HG03039 (cell line): Measurements from ENCODE around the gene ITSN1.

Experiments used
- ATAC-seq: cut with Tn5 transposase; IDR thresholded peaks from one replicate; pipeline ENCODE4 v1.9.1; 2021; ENCODE audit warnings: mild to moderate bottlenecking, moderate library complexity; ENCODE audit not compliant: unreplicated experiment

The ITSN1 gene

DNA sequence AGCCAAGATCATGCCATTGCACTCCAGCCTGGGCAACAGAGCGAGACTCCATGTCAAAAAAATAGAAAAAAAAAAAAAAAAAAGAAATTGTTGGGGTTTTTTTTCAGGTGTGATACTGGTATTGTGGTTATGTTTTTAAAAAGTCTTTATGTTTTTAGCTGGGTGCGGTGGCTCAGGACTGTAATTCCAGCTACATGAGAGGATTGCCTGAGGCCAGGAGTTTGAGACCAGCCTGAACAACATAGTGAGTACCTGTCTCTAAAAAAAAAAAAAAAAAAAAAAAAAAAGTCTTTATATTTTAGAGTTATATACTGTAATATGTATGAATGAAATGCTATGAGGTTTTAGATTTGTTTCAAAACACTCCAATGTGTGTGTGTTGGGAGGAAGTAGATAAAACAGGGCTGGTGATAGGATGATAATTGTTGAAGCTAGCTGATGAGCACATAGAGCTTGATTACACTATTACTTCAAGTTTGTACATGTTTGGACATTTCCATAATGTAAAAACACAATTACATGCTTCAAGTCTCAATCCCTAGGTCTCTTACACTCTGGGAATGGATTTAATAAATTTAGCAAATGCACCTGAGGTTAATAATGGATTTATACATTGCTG lies 303.5 kb downstream of the ITSN1 start:
- ATAC-seq = no peak

DNA sequence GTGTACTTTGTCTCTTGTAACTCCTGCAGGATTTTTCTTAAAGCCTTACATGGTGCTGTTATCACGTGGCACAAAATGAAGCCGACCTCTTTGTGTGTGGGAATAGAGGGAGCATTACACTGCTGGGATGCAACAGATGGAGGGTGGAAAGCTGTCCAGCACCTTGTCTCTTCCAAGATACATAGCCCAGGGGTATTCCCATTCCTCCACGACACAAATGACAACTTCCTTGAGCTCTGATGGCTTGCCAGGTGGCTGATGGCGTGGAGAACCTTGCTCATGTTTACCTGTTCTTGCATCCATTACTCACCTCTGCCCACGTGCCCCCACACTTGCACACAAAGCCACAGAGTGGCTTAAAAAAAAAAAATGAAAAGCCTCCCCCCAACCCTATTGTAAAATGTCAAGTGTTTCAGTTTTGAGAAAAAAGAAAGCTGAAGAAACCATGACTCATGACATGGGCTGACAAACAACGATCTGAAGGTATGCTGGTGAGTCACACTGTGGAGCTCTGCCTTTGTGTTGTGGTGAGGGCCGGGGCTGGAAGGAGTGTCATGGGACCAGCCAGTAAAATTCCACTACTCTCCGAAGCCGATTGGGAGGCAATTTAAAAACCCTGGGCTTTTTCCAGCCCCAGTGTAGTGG lies 305.3 kb downstream of the ITSN1 start:
- peak; percentile 58 for ATAC-seq

DNA sequence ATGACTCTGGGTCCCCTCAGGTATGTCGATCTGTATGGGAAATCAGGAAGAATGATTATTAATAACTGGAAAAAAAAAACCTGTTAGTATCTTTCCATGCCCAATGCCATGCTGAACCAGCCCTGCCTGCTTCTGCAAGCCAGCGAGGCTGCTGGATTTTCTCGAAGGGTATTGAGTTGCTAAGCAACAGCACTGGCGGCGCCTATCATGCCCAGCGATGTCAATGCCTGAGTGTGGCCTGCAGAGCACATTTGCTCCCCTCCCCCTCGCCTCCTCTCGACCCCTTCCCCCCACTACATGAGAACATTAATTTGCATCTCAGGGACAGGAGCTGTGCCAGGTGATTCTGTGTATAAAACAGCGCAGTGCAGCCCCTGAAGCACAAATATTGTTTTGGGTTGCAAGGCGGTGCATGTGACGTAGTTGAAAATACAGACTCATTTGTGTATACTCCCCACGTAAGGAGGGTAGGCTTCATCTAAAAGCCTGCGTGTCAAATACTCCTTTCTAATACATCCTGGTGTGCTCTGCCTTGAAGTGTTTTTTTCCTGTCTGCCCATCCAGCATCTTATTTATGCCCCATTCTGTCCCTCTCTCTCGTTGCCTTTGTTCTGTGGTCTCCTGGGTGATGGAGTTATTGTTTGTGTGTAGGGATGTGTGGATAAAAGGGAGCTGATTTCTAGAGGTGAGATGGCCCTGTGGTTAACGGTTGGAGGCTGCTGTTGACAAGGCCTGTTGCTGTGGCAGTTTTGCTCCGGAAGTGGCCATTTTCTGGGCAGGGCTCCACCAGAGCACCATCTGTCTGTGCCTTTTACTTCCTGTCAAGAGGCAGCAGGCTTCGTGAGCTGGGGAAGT lies 306.0 kb downstream of the ITSN1 start:
- peak; percentile 34 for ATAC-seq

- ATAC-seq = no peak
Observed at GRCh38 chr21:33948951-33949444, 306.7 kb downstream of the ITSN1 start.
